T47D (cell line): ENCODE data around the gene BIRC2.
"Not testable (repeated sequence)": the region's sequence is repeated elsewhere in the genome, so short reads cannot be mapped to it uniquely, and the experiment has no call there.

ENCODE experiments used
- DNase-seq, 2 experiments: peaks; one replicate each; pipeline versions ENCODE4 v3.0.0 to v3.0.0-alpha.2; 2011 to 2012; ENCODE audit warnings: low read depth in 1 of 2, low spot score in 1 of 2
- JUND ChIP-seq: IDR thresholded peaks from 2 replicates; pipeline ENCODE4 v1.6.1; 2012; ENCODE audit warnings: low read depth
- in situ Hi-C: cut with HindIII; loops from 2 replicates; pipeline ENCODE4 v1.10.0; 2016; ENCODE audit warnings: low sequenced_read_pairs, low pct_unique_long_range_greater_than_20kb

BIRC2 gene

DNA sequence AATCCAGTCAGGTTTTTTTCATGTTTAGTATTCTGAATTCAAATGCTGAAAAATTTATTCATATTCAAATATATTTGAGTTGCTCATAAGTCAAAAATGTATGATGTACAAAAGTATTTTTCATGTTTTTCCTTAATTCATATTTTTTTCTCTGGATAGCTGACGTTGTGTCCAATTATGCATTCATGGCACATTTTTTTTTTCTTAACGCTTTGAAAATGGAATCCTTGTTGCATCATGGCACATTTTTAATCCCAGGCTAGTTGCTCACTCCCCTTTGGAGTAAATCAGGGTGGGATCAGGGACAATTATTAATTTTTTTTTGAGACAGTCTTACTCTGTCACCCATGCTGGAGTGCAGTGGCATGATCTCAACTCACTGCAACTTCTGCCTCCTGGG lies 15.7 kb upstream of the BIRC2 start:
- in situ Hi-C loops: no loop called here
- DNase-seq: no peak
- no peak for TF ChIP-seq JUND

DNA sequence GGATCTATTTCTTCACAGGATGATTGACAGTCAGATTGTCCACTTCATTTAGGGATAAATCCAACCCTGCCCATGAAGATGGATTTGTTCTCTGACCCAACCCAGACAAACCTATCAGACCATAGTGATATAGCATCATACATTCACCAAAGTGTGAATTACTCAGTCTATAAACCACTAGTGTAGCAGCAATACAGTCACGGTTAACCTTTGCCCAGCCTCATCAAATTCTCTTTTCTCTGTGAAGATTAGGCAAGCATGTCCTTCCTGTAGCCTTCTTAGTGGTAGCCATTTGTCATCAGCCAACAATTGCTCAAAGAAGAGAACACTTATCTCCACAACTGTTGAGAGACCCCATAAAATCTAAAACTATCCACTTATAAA lies 14.4 kb upstream of the BIRC2 start:
- no peak for TF ChIP-seq JUND
- in situ Hi-C loops: no loop called here
- no peak for DNase-seq

DNA sequence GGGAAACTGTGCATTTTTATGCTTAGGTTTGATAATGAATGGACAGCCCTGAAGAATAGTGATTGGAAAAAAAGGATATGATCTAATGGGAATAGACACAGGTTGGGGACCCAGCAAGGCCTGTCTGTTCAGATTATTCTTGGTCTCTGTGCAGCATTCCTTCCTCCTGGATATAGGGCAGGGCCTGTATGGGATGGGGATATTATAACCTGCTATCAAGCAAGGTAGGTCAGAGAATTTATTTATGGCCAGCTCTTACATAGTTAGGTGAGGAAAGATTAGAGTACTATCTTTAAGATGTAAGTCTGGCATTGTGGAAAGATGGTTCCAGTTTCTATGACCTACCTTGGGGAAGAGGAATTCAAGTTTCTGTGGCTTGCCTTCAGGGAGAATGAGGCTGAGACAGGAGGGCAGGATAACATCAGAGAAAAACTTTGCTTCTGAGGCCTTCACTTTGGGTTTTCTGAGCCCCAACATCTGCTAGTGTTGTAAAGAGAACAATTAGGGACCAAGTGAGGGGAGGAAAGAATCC lies 8.5 kb upstream of the BIRC2 start:
- no peak for TF ChIP-seq JUND
- no peak for DNase-seq
- in situ Hi-C loops: no loop called here

DNA sequence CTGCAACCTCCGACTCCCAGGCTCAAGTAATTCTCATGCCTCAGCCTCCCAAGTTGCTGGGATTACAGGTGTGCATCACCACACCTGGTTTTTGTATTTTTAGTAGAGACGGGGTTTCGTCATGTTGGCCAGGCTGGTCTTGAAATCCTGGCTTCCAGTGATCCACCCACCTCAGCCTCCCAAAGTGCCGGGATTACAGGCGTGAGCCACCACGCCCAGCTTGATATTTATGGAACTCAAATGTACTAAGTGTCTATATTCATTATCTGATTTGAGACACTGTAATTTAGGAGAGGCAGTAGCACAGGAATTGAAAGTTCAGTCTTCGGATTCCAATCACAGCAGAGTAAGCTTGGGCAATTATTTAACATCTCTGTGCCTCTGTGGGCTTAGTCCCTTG lies 5.7 kb upstream of the BIRC2 start:
- in situ Hi-C loops, DNase-seq: not testable (repeated sequence)

DNA sequence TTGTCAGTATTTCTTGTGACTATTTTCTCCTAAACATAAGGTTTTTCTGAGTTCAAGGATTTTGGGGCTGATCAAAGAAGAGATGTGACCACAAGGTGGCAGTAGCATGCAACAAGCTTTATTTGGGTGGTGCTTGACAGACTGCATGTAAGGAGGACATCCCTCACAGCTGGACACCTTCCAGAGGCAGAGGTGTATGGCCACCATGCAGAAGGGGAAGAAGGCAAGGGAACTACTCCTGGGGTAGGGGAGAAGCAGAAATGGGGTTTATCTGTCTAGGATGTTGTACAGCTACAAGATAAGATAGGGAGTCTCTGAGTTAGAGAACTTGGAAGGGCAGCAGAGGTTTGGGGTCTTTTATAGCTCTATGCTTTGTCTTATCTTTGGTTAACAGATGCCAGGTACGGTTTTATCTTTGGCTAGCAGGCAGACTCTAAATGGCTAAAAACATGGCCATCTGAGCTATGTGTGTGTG lies 5.1 kb upstream of the BIRC2 start:
- in situ Hi-C loops: no loop called here
- TF ChIP-seq JUND: no peak
- peak; percentile 66 to 94 for DNase-seq

DNA sequence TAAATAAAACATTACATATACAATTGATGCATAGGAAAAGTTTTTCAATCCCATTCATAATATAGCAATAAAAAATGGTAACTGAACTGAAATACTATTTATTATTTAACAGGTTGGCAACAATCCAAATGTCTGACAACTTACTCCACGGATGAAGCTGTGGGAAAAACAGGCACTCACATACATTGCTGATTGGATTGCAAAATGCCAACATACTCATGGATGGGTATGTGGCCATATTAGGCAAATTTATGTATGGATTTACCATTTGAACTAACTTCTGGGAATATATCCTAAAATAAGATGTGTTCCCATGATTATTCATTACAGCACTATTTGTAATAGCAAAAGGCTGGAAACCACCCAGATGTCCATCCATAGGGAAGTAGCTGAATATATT lies 3.2 kb upstream of the BIRC2 start:
- in situ Hi-C loops: no loop called here
- DNase-seq: no peak
- TF ChIP-seq JUND: no peak

DNA sequence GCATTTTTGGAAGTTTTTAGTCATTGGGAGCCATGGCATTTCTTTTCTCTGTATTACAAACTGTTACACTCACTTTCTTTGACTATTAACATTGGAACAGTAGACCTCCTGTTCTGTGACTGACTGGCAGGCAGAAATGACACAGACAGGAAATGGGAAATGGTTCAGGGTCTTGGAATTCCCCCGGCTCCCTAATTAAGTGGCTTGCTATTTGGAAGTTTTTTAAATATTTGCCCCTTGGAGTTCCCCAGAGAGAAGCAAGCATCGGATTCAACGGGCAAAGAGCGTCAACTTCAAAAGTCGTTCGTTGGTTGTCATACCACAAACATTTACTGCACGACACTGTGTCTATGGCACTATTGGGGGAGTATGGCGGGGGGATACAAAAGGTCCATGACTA lies 1.1 kb upstream of the BIRC2 start:
- in situ Hi-C loops: no loop called here
- DNase-seq: no peak
- TF ChIP-seq JUND: no peak

DNA sequence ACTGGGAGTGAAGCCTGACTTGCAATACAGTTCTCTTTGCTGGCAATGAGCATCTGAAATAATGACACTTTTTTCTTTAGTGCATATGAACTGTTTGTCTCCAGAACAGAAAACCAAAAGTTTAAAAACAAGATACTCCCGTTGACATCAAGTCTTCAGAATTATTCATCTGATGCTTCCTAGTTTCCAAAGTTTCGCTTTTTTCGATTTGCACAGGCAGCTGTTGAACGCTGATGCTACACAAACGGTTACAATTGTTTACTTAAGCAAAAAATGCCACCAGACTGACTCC lies 612 bp upstream of the BIRC2 start:
- DNase-seq: no peak
- TF ChIP-seq JUND: no peak
- in situ Hi-C loops: no loop called here

DNA sequence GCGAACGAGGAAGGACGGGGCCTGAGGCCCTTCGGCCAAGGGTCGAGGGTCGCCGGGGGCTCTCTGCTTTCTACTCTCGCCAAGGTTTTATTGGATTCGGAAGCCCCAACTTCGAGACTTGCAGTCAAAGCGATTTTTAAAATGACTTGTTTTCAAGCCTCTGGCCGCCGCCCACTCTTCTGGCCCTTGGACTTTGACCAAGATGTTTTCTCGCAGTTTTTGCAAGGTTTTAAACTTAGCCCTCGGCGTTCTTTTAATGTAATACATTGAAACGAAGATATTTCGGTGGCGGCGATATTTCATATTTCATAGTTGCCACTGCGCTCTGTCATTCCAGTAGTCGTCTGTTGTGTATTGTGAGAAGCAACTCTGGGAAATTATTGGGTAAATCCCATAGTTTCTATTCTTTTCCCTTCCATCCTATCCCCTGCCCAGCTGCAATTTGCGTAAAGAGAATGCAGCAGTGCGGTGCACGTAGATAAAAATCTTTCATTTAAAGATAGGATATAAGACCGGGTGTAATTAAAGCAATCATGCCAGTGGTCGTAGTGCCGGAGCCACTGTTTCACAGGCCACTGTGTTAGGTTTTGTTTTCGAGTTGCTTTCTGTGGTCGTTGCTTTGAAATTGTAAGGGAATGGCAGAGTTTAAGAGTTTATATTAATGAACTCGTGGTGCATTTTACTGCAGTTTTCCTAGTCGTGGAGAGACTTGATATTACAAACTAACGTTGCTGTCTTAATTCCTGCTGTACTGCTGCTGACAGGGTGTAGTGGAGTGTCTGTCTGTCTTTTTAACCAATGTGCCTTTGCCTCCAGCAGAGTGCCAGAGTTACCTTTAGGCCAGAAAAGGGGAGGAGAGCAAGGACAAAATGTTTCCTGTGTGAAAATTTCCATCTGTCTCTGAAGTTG lies 702 bp downstream of the BIRC2 start:
- in situ Hi-C loops: no loop called here
- no peak for TF ChIP-seq JUND
- DNase-seq: peak; percentile 22 to 61

DNA sequence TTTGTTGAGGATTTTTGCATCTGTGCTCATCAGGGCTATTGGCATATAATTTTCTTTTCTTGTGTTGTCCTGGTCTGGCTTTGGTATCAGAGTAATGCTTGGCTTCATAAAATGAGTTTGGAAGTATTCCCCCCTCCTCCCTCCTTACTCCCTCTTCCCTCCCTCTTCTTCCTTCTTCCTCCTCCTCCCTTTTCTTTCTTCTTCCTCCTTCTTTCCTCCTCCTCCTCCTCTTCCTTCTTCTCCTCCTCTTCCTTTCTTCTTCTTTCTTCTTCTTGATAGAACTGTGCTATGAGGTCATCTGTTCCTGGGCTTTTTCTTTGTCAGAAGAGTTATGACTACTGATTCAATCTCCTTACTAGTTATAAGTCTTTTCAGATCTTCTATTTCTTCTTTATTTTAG lies 10.1 kb downstream of the BIRC2 start:
- no peak for DNase-seq
- in situ Hi-C loops: no loop called here
- no peak for TF ChIP-seq JUND

DNA sequence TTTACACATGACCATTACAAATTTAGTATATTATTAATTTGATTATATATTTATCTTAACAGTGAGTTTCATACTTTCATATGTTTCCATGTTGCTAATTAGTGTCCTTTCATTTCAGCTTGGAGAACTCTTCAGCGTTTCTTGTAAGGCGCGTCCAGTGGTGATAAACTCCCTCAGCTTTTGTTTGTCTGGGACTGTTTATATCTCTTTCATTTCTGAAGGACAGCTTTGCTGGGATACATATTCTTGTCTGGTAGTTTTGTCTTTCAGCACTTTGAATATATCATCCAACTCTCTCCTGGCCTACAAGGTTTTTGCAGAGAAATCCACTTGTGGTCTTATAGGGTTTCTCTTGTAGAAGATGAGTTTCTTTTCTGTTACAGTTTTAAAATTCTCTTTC lies 12.4 kb downstream of the BIRC2 start:
- DNase-seq: no peak
- in situ Hi-C loops: no loop called here
- TF ChIP-seq JUND: no peak

DNA sequence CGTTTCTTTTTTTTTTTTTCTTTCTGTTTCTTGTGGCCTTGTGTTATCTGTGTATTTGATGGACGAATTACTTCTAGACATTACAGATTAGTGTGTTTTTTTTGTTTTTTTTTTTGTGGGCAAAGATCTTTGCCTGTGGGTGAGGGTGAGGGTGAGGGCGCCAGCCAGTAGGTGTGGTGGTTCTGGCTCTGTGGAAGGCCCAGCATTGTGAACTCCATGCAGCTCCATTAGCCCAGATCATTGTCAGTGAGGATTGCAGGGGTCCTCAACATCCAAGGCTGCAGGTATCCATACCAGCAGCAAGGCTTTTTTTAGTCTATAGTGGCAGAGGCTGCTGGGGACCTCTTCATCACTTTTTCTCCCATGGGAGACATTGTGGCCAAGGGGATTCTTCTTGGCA lies 13.7 kb downstream of the BIRC2 start:
- no peak for DNase-seq
- in situ Hi-C loops: no loop called here

DNA sequence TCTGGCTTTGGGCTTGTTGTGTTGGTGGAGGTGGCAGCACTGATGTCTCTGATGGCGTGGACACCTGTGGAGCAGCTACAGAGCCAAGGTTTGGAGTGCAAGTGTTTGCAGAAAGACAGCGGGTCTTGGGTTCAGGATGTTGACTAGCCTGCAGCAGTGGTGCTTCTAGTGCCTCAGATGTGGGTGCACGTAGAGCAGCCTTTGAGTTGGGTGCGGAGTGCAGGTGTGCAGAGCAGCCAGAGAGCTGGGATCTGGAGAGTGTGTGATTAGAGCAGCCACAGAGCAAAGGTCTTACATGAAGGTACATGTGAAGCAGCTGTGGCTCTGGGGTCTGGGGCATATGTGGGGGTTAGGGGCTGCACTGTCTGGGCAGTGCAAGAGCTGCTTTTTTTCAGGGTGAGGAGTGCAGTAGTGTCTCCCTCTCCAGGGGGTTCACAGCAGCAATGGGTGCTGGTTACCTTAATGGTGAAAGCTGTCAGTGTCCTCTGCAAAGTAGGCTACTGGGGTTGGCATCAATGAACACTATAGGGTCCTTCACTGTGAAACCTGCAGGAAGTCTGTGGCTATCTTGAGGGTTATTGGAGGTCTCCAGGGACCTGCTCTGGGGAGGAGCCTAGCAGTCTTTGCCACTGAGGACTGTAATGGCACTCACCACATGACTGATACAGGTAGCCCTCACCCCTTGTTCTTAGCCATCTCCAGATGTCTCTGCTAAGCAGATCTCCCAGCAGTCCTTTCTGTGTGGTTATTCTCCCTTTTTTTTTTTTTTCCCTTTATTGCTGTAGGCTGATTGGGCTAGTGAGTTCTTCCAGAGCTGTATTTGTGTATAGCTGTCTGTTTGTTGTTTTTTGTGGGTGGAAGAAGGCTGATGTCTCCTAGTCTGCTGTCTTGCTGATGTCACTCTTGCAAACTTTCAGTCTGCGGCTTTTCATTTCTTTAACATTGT lies 14.3 kb downstream of the BIRC2 start:
- in situ Hi-C loops: no loop called here
- no peak for TF ChIP-seq JUND

More for the DNA sequence above, 13.7 kb downstream of the BIRC2 start:
- no peak for TF ChIP-seq JUND

More for the DNA sequence above, 14.3 kb downstream of the BIRC2 start:
- no peak for DNase-seq
